Mesodermal cell (in vitro differentiated cells): ENCODE measurements around the gene ARL6IP5. TPM values are rescaled to one million over a fixed set of nuclear protein-coding genes. Genes with fewer than 3 reads are reported as not detected.

Experiments used
- H3K27ac ChIP-seq: 2 replicates; pipeline ENCODE4 v1.7.0; 2013; ENCODE audit warnings: mild to moderate bottlenecking, low read depth, low read length, moderate library complexity; ENCODE audit not compliant: severe bottlenecking
- H3K36me3 ChIP-seq: 2 replicates; pipeline ENCODE4 v1.7.1; 2013; ENCODE audit warnings: mild to moderate bottlenecking, low read length, moderate library complexity; ENCODE audit not compliant: control insufficient read depth, insufficient read depth
- H3K4me1 ChIP-seq: one replicate; pipeline ENCODE4 v1.7.1; 2013; ENCODE audit warnings: mild to moderate bottlenecking, low read length; ENCODE audit not compliant: insufficient read depth, control insufficient read depth, poor library complexity, severe bottlenecking
- H3K4me3 ChIP-seq: 2 replicates; pipeline ENCODE4 v1.7.0; 2013; ENCODE audit warnings: low read length, control low read depth, mild to moderate bottlenecking; ENCODE audit not compliant: insufficient read depth, poor library complexity, severe bottlenecking; ENCODE audit errors: extremely low read depth
- H3K9me3 ChIP-seq: 2 replicates; pipeline ENCODE4 v1.7.1; 2013; ENCODE audit warnings: mild to moderate bottlenecking, low read length, moderate library complexity; ENCODE audit not compliant: control insufficient read depth
- WGBS, 2 experiments: methylation state at CpG; one replicate each; pipeline ENCODE4 v1.1.5; 2013; ENCODE audit warnings: missing lambda C conversion rate in 2 of 2; ENCODE audit not compliant: insufficient coverage in 2 of 2; 5-methylcytosine and 5-hydroxymethylcytosine counted together
- polyA plus RNA-seq, 2 experiments: library from polyadenylated mRNA; stranded (reverse); fragments of 50-300 nt; gene quantifications; one replicate each; pipeline ENCODE4 v1.2.3, GENCODE V29; 2013

Gene ARL6IP5
- polyA plus RNA-seq (2013, experiment 1 of 2): 114 TPM
- 118 TPM for polyA plus RNA-seq (2013, experiment 2 of 2)

DNA sequence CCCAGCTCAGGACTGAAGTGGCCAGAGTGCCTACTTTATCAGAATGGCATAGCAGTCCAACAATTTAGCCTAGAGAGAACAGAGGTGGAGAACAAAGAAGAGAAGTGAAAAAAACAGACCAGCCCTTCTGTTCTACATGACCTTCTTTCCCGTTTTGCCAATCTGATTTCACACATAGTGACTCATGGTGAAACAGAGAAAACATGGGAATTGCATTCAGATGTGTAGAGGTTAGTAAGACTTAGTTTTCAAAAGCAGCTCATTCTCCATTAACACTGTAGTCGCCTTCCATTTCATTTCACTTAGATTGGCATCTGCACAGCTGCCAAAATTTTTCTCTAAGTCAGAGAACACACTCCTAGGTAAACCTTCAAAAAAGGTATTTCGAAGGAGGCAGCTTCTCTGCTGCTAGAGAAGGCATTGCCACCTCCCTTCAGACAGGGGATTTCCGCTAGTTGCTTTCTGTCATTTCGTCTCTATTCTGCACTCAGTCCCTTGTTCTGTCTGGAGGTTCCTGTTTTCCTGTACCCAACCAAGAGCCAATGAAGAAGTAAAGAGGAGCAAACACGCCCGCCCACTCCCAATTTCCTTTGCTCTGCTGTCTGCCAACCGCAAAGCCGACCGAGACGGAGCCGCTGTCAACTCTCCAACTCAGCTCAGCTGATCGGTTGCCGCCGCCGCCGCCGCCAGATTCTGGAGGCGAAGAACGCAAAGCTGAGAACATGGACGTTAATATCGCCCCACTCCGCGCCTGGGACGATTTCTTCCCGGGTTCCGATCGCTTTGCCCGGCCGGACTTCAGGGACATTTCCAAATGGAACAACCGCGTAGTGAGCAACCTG, at the start of gene ARL6IP5:
ARL6IP5 (plus strand) TSS at position 612 of the 842 bp plus-strand sequence; CDS start at position 723, 111 bp downstream.
- Histone ChIP-seq H3K36me3 (no peaks in the 10 kb centered on the region), H3K4me3 (peak within 1 kb of the TSS; percentile 95), H3K4me1 (peaks cover 54% of the 10 kb centered on the region), H3K9me3 (no peaks in the 10 kb centered on the region), H3K27ac (peak within 1 kb of the TSS; percentile 95)
- whole genome bisulfite sequencing, 2 experiments: 1 to 4% methylated on average over 23 to 26 of the region's 32 CpGs

DNA sequence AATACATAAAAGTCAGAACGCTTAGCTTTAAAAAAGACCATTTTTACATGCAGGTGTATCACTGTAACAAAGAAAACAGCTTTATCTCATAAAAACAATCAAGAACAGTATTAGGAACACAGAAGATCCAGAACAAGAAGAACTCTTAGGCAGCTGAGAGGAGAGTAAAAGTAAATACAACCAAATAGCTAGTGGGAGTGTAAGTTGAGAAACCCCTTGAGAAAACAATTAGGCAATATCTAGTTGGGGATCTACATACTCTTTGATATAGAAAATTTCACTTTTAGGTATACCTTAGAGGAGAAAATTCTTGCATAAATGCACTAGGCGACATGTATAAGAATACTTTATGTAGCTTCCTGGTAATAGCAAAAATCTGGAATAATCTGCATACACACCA, 40.1 kb upstream of the ARL6IP5 start:
- H3K9me3 ChIP-seq: no peaks in the 10 kb centered on the region
- H3K36me3 ChIP-seq: peaks cover 71% of the 10 kb centered on the region
- WGBS, 2 experiments: no CpG with 5 or more reads among the region's 2 CpGs
- no peaks in the 10 kb centered on the region for H3K4me1 ChIP-seq
- H3K4me3 ChIP-seq: no peak overlapping the region
- no peak overlapping the region for H3K27ac ChIP-seq

- Histone ChIP-seq H3K9me3 (no peaks in the 10 kb centered on the region), H3K4me3 (no peak overlapping the region), H3K36me3 (peaks cover 48% of the 10 kb centered on the region), H3K27ac (no peak overlapping the region), H3K4me1 (no peaks in the 10 kb centered on the region)
- whole genome bisulfite sequencing, 2 experiments: 100% methylated on average over 2 of the region's 2 CpGs; no CpG with 5 or more reads in 1 of the 2 experiments
Measured at GRCh38 chr3:69048990-69049389, 35.7 kb upstream of the ARL6IP5 start.

GRCh38 chr3:69051756-69052471, 32.8 kb upstream of the ARL6IP5 start, which contains the start of gene TMF1:
TMF1 (minus strand) TSS chr3:69052333; CDS start chr3:69052086, 247 bp downstream.
- H3K4me3 ChIP-seq: peak within 1 kb of the TSS; percentile 94
- no peaks in the 10 kb centered on the region for H3K4me1 ChIP-seq
- no peaks in the 10 kb centered on the region for H3K9me3 ChIP-seq
- H3K27ac ChIP-seq: peak within 1 kb of the TSS; percentile 97
- WGBS, 2 experiments: 0% methylated on average over 31 to 41 of the region's 45 CpGs
- peaks cover 46% of the 10 kb centered on the region for H3K36me3 ChIP-seq

- Histone ChIP-seq H3K4me1 (no peaks in the 10 kb centered on the region), H3K9me3 (no peaks in the 10 kb centered on the region), H3K27ac (peak overlapping the region; percentile 97), H3K4me3 (peak overlapping the region; percentile 94), H3K36me3 (peaks cover 45% of the 10 kb centered on the region)
- 0 to 15% methylated on average over 6 to 8 of the region's 9 CpGs for WGBS, 2 experiments
Measured at GRCh38 chr3:69052472-69052898, 32.3 kb upstream of the ARL6IP5 start.

- H3K27ac ChIP-seq: no peak overlapping the region
- WGBS, 2 experiments: 86 to 100% methylated on average over 1 of the region's 3 CpGs
- peaks cover 73% of the 10 kb centered on the region for H3K36me3 ChIP-seq
- H3K4me1 ChIP-seq: no peaks in the 10 kb centered on the region
- no peaks in the 10 kb centered on the region for H3K9me3 ChIP-seq
- no peak overlapping the region for H3K4me3 ChIP-seq
Measured at GRCh38 chr3:69058180-69058946, 26.4 kb upstream of the ARL6IP5 start.

GRCh38 chr3:69058947-69059224, 25.9 kb upstream of the ARL6IP5 start:
- WGBS, 2 experiments: 88% methylated on average over 1 of the region's 2 CpGs; no CpG with 5 or more reads in 1 of the 2 experiments
- peaks cover 75% of the 10 kb centered on the region for H3K36me3 ChIP-seq
- H3K27ac ChIP-seq: no peak overlapping the region
- H3K9me3 ChIP-seq: no peaks in the 10 kb centered on the region
- no peak overlapping the region for H3K4me3 ChIP-seq
- H3K4me1 ChIP-seq: no peaks in the 10 kb centered on the region

DNA sequence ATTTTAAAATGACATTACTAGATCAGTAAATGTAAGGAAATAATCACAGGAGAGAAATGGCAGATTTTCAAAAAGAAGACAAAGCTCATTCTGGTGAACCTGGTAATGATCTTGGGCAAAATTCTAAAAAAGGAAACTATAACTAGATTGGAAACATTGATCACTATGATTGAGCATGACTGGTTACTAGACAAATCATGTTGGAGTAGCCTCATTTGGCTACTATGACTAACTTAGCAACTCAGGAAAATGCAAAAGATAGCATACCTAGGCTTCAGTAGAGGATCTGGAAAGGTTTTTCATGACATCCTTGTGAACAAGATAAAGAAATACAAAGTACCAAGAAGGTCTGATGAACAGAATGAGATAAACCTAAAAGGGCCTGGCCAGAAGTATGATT, 25.0 kb upstream of the ARL6IP5 start:
- Histone ChIP-seq H3K27ac (no peak overlapping the region), H3K4me3 (no peak overlapping the region), H3K36me3 (peaks cover 81% of the 10 kb centered on the region), H3K9me3 (no peaks in the 10 kb centered on the region), H3K4me1 (no peaks in the 10 kb centered on the region)

GRCh38 chr3:69063636-69064035, 21.1 kb upstream of the ARL6IP5 start:
- H3K27ac ChIP-seq: no peak overlapping the region
- no peak overlapping the region for H3K4me3 ChIP-seq
- peaks cover 73% of the 10 kb centered on the region for H3K36me3 ChIP-seq
- 100% methylated on average over 1 of the region's 2 CpGs for WGBS, 2 experiments
- no peaks in the 10 kb centered on the region for H3K9me3 ChIP-seq
- no peaks in the 10 kb centered on the region for H3K4me1 ChIP-seq

DNA sequence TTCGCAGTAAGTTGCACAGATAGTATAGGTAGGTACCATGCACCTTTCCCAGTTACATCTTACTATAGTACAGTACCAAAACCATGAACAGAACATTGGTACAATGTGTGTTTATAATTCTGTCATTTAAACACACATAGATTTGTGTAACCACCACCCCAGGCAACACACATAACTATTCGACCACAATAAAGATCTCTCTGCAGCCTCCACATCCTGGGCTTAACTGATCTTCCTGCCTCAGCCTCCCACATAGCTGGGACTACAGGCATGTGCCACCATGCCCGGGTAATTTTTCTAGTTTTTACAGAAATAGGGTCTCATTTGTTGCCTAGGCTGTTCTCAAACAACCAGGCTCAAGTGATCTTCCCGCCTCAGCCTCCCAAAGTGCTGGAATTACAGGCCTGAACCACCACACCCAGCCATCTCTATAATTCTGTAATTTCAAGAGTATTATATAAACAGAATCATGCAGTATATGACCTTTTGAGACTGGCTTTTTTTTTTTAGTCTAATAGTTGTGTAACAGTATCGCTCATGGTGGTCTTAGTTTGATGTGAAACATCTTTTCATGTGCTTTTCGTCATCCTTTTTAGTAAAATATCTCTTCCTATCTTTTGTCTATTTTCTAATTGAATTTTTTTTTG, 19.3 kb upstream of the ARL6IP5 start:
- Histone ChIP-seq H3K4me3 (no peak overlapping the region), H3K27ac (no peak overlapping the region), H3K36me3 (peaks cover 67% of the 10 kb centered on the region), H3K9me3 (no peaks in the 10 kb centered on the region), H3K4me1 (no peaks in the 10 kb centered on the region)
- 85 to 100% methylated on average over 2 of the region's 6 CpGs for WGBS, 2 experiments
